Neutrophil (primary cell): ENCODE measurements around the gene ADSL.

ENCODE experiments used
- H3K27ac ChIP-seq: fragments of 200-600 bp; sonication (generic); 2 replicates; pipeline ENCODE4 v1.5.1; 2016; ENCODE audit warnings: mild to moderate bottlenecking, moderate library complexity
- H3K27me3 ChIP-seq: fragments of 200-600 bp; sonication (generic); 2 replicates; pipeline ENCODE4 v1.6.0; 2016; ENCODE audit warnings: mild to moderate bottlenecking
- H3K36me3 ChIP-seq: fragments of 200-600 bp; sonication (generic); 2 replicates; pipeline ENCODE4 v1.5.1; 2017
- H3K4me1 ChIP-seq, 2 experiments: fragments of 200-600 bp in 1 of 2; sonication (generic) in 1 of 2; 1 replicate in 1 of 2; 2 replicates in 1 of 2; pipeline versions ENCODE4 v1.5.1 to v1.6.1; 2013 to 2016; ENCODE audit warnings: low read depth in 1 of 2, low read length in 1 of 2, mild to moderate bottlenecking in 1 of 2, moderate library complexity in 1 of 2; ENCODE audit not compliant: control insufficient read depth in 1 of 2, insufficient read depth in 1 of 2
- H3K4me3 ChIP-seq, 2 experiments: fragments of 200-600 bp in 1 of 2; sonication (generic) in 1 of 2; 1 replicate in 1 of 2; 2 replicates in 1 of 2; pipeline ENCODE4 v1.5.1; 2013 to 2016; ENCODE audit warnings: low read depth in 1 of 2, low read length in 1 of 2, mild to moderate bottlenecking in 1 of 2, moderate library complexity in 1 of 2
- H3K9me3 ChIP-seq: fragments of 200-600 bp; sonication (generic); 2 replicates; pipeline ENCODE4 v1.5.1; 2016
- TF ChIP-seq, protein P1 (sequence below): fragments of 200-600 bp; sonication (generic); IDR thresholded peaks from 2 replicates; pipeline ENCODE4 v1.5.1; 2016; ENCODE audit warnings: antibody characterized with exemption

ADSL gene

GRCh38 chr22:40434106-40434505, 87.8 kb downstream of the ADSL start:
- Histone ChIP-seq H3K27me3 (no peaks in the 10 kb centered on the region), H3K4me1 (peaks cover 49 to 54% of the 10 kb centered on the region in 2 experiments), H3K27ac (peak overlapping the region; percentile 83), H3K9me3 (no peaks in the 10 kb centered on the region), H3K36me3 (peaks cover 55% of the 10 kb centered on the region), H3K4me3 (no peak overlapping the region)
- TF ChIP-seq, protein P1, sequence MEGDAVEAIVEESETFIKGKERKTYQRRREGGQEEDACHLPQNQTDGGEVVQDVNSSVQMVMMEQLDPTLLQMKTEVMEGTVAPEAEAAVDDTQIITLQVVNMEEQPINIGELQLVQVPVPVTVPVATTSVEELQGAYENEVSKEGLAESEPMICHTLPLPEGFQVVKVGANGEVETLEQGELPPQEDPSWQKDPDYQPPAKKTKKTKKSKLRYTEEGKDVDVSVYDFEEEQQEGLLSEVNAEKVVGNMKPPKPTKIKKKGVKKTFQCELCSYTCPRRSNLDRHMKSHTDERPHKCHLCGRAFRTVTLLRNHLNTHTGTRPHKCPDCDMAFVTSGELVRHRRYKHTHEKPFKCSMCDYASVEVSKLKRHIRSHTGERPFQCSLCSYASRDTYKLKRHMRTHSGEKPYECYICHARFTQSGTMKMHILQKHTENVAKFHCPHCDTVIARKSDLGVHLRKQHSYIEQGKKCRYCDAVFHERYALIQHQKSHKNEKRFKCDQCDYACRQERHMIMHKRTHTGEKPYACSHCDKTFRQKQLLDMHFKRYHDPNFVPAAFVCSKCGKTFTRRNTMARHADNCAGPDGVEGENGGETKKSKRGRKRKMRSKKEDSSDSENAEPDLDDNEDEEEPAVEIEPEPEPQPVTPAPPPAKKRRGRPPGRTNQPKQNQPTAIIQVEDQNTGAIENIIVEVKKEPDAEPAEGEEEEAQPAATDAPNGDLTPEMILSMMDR = no peak

GRCh38 chr22:40434745-40435144, 88.4 kb downstream of the ADSL start:
- peak overlapping the region; percentile 83 for H3K27ac ChIP-seq
- H3K36me3 ChIP-seq = peaks cover 48% of the 10 kb centered on the region
- TF ChIP-seq, protein P1 = no peak

DNA sequence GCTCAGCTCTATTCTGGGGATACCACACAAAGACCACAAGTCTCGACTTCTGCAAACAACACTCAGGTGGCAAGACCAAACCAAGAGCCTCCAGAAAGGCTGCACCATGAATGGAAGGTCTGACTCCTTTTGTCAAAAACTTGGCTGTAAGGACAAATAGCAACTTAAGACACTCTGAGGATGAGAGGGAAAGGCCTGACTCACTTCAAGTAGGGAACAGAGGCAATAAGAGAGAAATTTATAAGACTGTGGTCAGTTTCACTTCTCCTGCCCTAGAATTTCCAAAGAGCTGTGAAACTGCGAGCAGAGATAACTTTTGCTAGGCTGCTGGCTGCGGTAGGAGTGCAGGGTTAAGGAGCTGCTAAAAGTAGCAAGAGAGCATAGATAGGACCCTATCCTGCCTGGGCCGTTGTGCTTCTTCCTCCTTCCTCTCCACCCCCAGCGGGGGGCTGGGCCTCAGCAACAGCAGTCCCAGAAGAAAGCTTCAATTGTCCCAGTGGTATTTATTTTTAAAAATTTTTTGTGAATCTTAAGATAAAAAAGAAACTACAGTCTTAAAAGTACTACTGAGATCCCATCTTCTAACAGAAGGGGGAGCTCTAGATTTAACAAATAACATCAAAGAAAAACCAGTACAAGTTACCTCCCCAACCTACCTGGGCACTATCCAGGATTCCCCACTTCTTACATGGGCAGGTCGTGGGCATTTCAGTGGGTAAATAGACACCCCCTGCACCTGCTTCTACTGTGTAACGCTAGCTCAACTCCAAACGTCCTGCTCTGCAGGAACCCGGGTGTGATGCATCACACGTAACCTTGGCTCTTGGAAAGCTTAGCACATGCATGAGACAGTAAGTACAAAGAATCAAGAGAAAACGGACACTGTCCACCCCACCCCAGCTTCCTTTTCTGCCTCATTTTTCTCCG, 90.5 kb downstream of the ADSL start:
- peaks cover 47% of the 10 kb centered on the region for H3K36me3 ChIP-seq
- peaks cover 76 to 81% of the 10 kb centered on the region in 2 experiments for H3K4me1 ChIP-seq
- no peaks in the 10 kb centered on the region for H3K27me3 ChIP-seq
- H3K27ac ChIP-seq = peak overlapping the region; percentile 83
- no peaks in the 10 kb centered on the region for H3K9me3 ChIP-seq
- H3K4me3 ChIP-seq = peak overlapping the region; percentile 15 to 32
- TF ChIP-seq, protein P1 = peak; percentile 19

More at GRCh38 chr22:40434745-40435144, 88.4 kb downstream of the ADSL start:
- Histone ChIP-seq H3K27me3 (no peaks in the 10 kb centered on the region), H3K4me1 (peaks cover 55 to 60% of the 10 kb centered on the region in 2 experiments), H3K9me3 (no peaks in the 10 kb centered on the region), H3K4me3 (no peak overlapping the region)
